Osteocyte (in vitro differentiated cells): ENCODE results near the gene SH2D2A. TPM values are rescaled to one million over a fixed set of nuclear protein-coding genes. Genes with fewer than 3 reads are reported as not detected.

ENCODE experiments used
- DNase-seq: peaks from one replicate; pipeline ENCODE4 v3.0.0; 2021; ENCODE audit warnings: mixed read lengths; ENCODE audit not compliant: unreplicated experiment; ENCODE audit errors: extremely low spot score
- H3K27ac Mint-ChIP-seq: one replicate; pipeline ENCODE4 v1.8.0; 2021; ENCODE audit warnings: mild to moderate bottlenecking, mixed read lengths; ENCODE audit not compliant: unreplicated experiment
- H3K27me3 Mint-ChIP-seq: one replicate; pipeline ENCODE4 v1.8.0; 2021; ENCODE audit warnings: mixed read lengths; ENCODE audit not compliant: unreplicated experiment
- H3K36me3 Mint-ChIP-seq: one replicate; pipeline ENCODE4 v1.8.0; 2021; ENCODE audit warnings: mixed read lengths; ENCODE audit not compliant: unreplicated experiment
- H3K4me1 Mint-ChIP-seq: one replicate; pipeline ENCODE4 v1.8.0; 2021; ENCODE audit warnings: mixed read lengths; ENCODE audit not compliant: unreplicated experiment
- H3K4me3 Mint-ChIP-seq: one replicate; pipeline ENCODE4 v1.8.0; 2021; ENCODE audit warnings: mild to moderate bottlenecking, moderate library complexity, mixed read lengths; ENCODE audit not compliant: unreplicated experiment
- H3K9me3 Mint-ChIP-seq: one replicate; pipeline ENCODE4 v1.8.0; 2021; ENCODE audit warnings: mixed read lengths; ENCODE audit not compliant: unreplicated experiment
- total RNA-seq: library from RNA; stranded (reverse); gene quantifications from 2 replicates; pipeline ENCODE4 v1.2.1, GENCODE V29; 2021
- TF ChIP-seq, protein P1 (sequence below): fragments of 200-600 bp; sonication (generic); IDR thresholded peaks from 2 replicates; pipeline ENCODE4 v1.5.0; 2021; ENCODE audit warnings: antibody characterized with exemption, mild to moderate bottlenecking, moderate library complexity

The SH2D2A gene
- total RNA-seq, 1 donor from 2014 or later, result not detected

DNA sequence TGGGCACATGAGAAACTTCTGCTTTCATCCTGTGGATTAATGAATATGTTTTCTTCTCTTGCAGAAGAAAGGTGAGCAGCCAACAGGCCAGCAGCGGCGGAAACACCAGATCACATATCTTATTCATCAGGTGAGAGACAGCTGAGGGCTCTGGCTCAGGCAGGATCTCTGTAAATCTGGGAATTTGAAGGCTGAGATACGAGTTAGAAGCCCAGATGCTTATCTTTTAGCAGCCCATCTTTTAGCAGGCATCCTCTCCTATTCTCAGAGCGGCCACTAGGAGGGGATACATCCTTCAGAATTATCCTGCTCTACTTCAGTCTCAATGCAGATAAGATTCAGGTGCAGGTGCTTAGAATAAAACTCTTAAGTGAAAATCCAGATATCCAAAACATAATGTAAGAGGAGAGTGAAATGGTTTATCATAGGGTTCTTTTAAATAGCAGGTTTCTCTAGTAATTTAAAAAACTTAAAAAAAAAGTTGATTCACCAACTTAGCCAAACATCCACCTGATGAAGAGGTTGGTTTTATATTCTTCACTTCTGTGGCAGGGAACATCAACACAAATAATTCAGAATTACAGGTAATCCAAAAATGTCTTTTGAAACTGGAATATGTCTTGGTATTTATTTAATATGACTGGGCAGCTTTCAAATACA, 19.3 kb downstream of the SH2D2A start:
- Mint-ChIP-seq H3K36me3 (peaks cover 51% of the 10 kb centered on the region), H3K4me3 (no peak overlapping the region), H3K9me3 (no peaks in the 10 kb centered on the region), H3K27ac (no peak overlapping the region), H3K27me3 (no peaks in the 10 kb centered on the region), H3K4me1 (peaks cover 21% of the 10 kb centered on the region)
- TF ChIP-seq, protein P1, sequence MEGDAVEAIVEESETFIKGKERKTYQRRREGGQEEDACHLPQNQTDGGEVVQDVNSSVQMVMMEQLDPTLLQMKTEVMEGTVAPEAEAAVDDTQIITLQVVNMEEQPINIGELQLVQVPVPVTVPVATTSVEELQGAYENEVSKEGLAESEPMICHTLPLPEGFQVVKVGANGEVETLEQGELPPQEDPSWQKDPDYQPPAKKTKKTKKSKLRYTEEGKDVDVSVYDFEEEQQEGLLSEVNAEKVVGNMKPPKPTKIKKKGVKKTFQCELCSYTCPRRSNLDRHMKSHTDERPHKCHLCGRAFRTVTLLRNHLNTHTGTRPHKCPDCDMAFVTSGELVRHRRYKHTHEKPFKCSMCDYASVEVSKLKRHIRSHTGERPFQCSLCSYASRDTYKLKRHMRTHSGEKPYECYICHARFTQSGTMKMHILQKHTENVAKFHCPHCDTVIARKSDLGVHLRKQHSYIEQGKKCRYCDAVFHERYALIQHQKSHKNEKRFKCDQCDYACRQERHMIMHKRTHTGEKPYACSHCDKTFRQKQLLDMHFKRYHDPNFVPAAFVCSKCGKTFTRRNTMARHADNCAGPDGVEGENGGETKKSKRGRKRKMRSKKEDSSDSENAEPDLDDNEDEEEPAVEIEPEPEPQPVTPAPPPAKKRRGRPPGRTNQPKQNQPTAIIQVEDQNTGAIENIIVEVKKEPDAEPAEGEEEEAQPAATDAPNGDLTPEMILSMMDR, result peak; percentile 80
- no peak for DNase-seq

DNA sequence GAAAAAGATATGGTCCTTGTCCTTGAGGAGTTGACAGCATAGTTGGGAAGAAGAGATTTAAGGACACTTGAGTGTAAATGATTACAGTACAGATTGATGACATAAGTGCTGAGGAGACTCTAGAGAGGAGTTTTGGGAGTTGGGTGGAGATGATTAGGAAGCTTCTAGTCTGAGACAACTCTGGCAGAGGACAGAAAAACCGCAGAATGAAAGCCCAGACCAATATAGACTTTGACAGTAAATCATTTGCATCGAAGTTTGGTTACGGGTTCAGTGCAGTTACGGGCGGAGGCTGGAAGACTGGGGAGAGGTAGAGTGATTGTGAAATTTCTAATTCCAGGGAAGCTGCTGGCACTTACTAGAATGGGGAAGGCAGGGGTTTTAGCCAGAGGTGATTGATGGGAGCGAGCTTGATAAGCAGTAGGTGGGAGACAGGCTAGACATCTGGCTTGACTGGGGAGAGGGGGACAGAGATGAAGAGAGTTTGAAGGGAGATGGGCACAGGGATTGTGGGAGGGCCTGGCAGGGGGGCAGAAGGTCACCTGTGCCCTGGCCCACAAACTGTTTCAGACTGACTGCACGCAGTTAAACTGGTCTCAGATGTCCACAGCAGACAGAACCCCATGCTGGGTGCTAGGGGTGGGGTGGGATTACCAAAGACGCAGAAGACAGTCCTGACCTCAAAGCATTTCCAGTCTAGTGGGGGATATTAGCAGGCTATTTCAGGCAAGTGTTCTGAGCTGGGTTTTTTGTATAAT, 20.1 kb downstream of the SH2D2A start:
- no peaks in the 10 kb centered on the region for H3K27me3 Mint-ChIP-seq

DNA sequence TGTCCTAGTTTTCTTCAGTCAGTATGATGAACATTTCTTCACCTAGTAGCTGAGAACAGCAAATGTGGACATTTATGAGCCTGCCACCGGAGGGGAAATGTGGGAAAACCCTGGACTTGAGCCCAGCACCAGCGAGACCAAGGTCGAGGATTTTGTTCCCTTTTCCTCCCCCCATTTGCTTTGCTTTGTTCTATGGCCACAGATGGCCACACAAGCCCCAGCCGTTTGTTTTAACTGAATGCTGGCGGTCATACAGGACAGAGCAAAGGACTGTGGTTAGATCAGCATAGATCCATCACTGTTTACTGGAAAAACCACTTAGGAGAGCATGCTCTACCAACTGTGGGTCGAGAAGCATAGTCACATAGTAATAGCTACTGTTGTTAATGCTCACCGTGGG, 20.9 kb downstream of the SH2D2A start:
- Mint-ChIP-seq H3K27ac (no peak overlapping the region), H3K4me3 (no peak overlapping the region), H3K36me3 (peaks cover 47% of the 10 kb centered on the region), H3K9me3 (no peaks in the 10 kb centered on the region), H3K27me3 (no peaks in the 10 kb centered on the region), H3K4me1 (peaks cover 9% of the 10 kb centered on the region)
- DNase-seq, result no peak
- TF ChIP-seq, protein P1, result no peak

More for the DNA sequence above, 20.1 kb downstream of the SH2D2A start:
- H3K27ac Mint-ChIP-seq, result no peak overlapping the region
- no peaks in the 10 kb centered on the region for H3K9me3 Mint-ChIP-seq
- H3K4me1 Mint-ChIP-seq, result peaks cover 15% of the 10 kb centered on the region
- TF ChIP-seq, protein P1, result no peak
- DNase-seq, result no peak
- H3K4me3 Mint-ChIP-seq, result no peak overlapping the region
- peaks cover 51% of the 10 kb centered on the region for H3K36me3 Mint-ChIP-seq

DNA sequence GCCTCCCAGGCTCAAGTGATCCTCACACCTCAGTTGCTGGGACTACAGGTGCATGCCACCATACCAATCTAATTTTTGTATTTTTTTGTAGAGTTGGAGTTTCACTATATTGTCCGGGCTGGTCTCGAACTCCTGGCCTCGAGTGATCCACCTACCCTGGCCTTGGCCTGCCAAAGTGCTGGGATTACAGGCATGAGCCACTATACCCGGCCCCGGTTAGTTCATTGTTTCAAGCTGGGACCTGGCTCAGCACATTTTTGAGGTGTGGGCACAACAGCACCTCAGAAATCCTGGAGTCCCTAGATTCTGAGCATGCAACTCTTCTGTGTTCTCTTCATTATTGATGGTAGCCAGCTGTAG, 21.3 kb downstream of the SH2D2A start:
- Mint-ChIP-seq H3K27ac (no peak overlapping the region), H3K4me3 (no peak overlapping the region), H3K36me3 (peaks cover 43% of the 10 kb centered on the region), H3K4me1 (peaks cover 5% of the 10 kb centered on the region), H3K27me3 (no peaks in the 10 kb centered on the region), H3K9me3 (no peaks in the 10 kb centered on the region)
- TF ChIP-seq, protein P1, result no peak
- no peak for DNase-seq

DNA sequence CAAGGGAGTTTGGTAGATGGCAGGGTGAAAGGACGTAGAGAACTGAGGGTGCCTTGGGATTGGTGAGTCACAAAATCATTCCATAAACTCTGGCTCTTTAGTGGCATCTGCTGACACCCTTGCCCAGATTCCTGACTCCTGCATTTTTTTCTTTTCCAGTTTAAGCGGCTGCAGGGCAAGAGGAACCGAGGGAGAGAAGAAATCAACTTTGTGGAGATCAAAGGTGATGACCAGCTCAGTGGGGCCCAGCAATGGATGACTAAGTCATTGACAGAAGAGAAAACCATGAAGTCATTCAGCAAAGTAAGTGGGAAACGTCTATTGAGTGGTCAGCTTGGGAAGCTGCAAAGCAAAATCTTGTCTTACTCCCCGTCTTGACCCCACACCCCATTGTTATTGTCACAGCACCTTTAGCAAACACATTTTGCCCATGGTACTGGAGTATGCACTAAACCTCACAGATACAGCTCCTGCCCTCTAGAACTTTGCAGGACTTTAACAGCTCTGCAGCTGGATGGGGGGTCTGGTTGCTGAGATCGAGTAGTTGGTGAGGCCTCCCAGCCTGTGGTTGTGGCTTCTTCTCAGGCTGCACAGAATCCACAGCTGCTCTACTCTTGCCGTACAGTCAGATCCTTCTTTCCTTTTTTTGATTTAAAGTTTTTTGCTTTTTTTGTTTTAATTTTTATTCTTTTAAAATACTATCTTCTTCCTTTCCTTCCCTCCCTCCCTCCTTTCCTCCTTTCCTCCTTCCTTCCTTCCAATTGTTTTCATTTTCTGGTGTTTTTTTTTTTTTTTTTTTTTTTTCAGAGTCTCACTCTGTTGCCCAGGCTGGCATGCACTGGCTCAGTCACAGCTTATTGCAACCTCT, 21.9 kb downstream of the SH2D2A start:
- H3K27me3 Mint-ChIP-seq, result no peaks in the 10 kb centered on the region
- no peak overlapping the region for H3K4me3 Mint-ChIP-seq
- TF ChIP-seq, protein P1, result no peak
- H3K4me1 Mint-ChIP-seq, result peaks cover 3% of the 10 kb centered on the region
- no peak overlapping the region for H3K27ac Mint-ChIP-seq
- H3K9me3 Mint-ChIP-seq, result no peaks in the 10 kb centered on the region
- peaks cover 37% of the 10 kb centered on the region for H3K36me3 Mint-ChIP-seq
- DNase-seq, result no peak
